NCI-H1417 (cell line): ENCODE measurements around the gene UBE2L6.
"Not testable (repeated sequence)": the region's sequence is repeated elsewhere in the genome, so short reads cannot be mapped to it uniquely, and the experiment has no call there.

Experiments
- DNase-seq, 3 experiments: peaks; one replicate each; lab custom pipeline; 2025; lab: John Stamatoyannopoulos, UW

The UBE2L6 gene

GRCh38 chr11:57566905-57567514 is 462 bp downstream of the UBE2L6 start:
- DNase-seq = no peak

GRCh38 chr11:57566005-57566904 is 1.2 kb downstream of the UBE2L6 start:
- DNase-seq = peak in 1 of 3 experiments; percentile 26

GRCh38 chr11:57562596-57562995 is 4.9 kb downstream of the UBE2L6 start:
- DNase-seq = no peak

- DNase-seq = peak in 1 of 3 experiments; percentile 23
Observed at GRCh38 chr11:57560146-57560545, 7.3 kb downstream of the UBE2L6 start.

- DNase-seq = no peak
Observed at GRCh38 chr11:57556041-57556440, 11.4 kb downstream of the UBE2L6 start.

- DNase-seq = no peak
Observed at GRCh38 chr11:57555393-57555792, 12.1 kb downstream of the UBE2L6 start.

GRCh38 chr11:57552479-57552878 is 15.0 kb downstream of the UBE2L6 start:
- no peak for DNase-seq

GRCh38 chr11:57551941-57552340 is 15.5 kb downstream of the UBE2L6 start:
- DNase-seq = no peak

GRCh38 chr11:57549983-57550382 is 17.5 kb downstream of the UBE2L6 start:
- no peak for DNase-seq

GRCh38 chr11:57547854-57548377 is 19.6 kb downstream of the UBE2L6 start:
- DNase-seq = no peak

GRCh38 chr11:57546869-57547475 is 20.5 kb downstream of the UBE2L6 start:
- DNase-seq = no peak

- DNase-seq = no peak
Observed at GRCh38 chr11:57546451-57546850, 21.0 kb downstream of the UBE2L6 start.

- DNase-seq = no peak
Observed at GRCh38 chr11:57545883-57546282, 21.6 kb downstream of the UBE2L6 start.

GRCh38 chr11:57544566-57544965 is 22.9 kb downstream of the UBE2L6 start:
- no peak for DNase-seq

- no peak for DNase-seq
Observed at GRCh38 chr11:57543593-57543992, 23.9 kb downstream of the UBE2L6 start.

- DNase-seq = no peak
Observed at GRCh38 chr11:57542582-57542981, 24.9 kb downstream of the UBE2L6 start.

GRCh38 chr11:57541169-57541568 is 26.3 kb downstream of the UBE2L6 start:
- DNase-seq = no peak

- DNase-seq = no peak
Observed at GRCh38 chr11:57539342-57539741, 28.1 kb downstream of the UBE2L6 start.

GRCh38 chr11:57536947-57537619 is 30.4 kb downstream of the UBE2L6 start, which contains the start of gene SMTNL1:
Gene SMTNL1 (plus strand): TSS chr11:57537595. CDS start chr11:57542643, 5,048 bp downstream.
- peak; percentile 10 to 54 (median 18) for DNase-seq

- not testable (repeated sequence) for DNase-seq
Observed at GRCh38 chr11:57534449-57534848, 33.0 kb downstream of the UBE2L6 start.

GRCh38 chr11:57530596-57531507 is 36.6 kb downstream of the UBE2L6 start, which contains the start of gene TIMM10:
Gene TIMM10 (minus strand): TSS chr11:57530754. CDS start chr11:57530189, 565 bp downstream.
- DNase-seq = peak; percentile 96 to 100 (median 97)
